Uterus (tissue), 4 donors: Measurements from ENCODE around the gene SLC6A6. TPM values are rescaled to one million over a fixed set of nuclear protein-coding genes. Genes with fewer than 3 reads are reported as not detected.

Experiments used
- DNase-seq, 2 donors: peaks; one replicate each; pipeline ENCODE4 v3.0.0-alpha.2; 2019 to 2020
- H3K27ac ChIP-seq, 2 donors: fragments of 200-600 bp; sonication (generic); 1 replicate in 1 of 2; 2 replicates in 1 of 2; pipeline ENCODE4 v1.5.1; 2016 to 2018
- H3K27me3 ChIP-seq, 2 donors: fragments of 200-600 bp; sonication (generic); one replicate each; pipeline ENCODE4 v1.5.1; 2018 to 2019; ENCODE audit warnings: control low read depth in 1 of 2
- H3K36me3 ChIP-seq, 2 donors: fragments of 200-600 bp; sonication (generic); one replicate each; pipeline ENCODE4 v1.5.1; 2019; ENCODE audit warnings: control low read depth in 1 of 2
- H3K4me1 ChIP-seq, 2 donors: fragments of 200-600 bp; sonication (generic); one replicate each; pipeline ENCODE4 v1.5.1; 2018 to 2019; ENCODE audit warnings: control low read depth in 1 of 2
- H3K4me3 ChIP-seq, 2 donors: fragments of 200-600 bp; sonication (generic); 1 replicate in 1 of 2; 2 replicates in 1 of 2; pipeline ENCODE4 v1.5.1; 2018 to 2019; ENCODE audit warnings: mild to moderate bottlenecking in 1 of 2
- H3K9me3 ChIP-seq, 2 donors: fragments of 200-600 bp; sonication (generic); one replicate each; pipeline ENCODE4 v1.5.1; 2019; ENCODE audit warnings: control low read depth in 1 of 2
- CTCF ChIP-seq, 4 experiments: fragments of 200-600 bp in 2 of 4; fragments of 450-650 bp in 2 of 4; sonication (generic) in 2 of 4; IDR thresholded peaks; one replicate each; pipeline ENCODE4 v1.5.1; 2016 to 2019; ENCODE audit warnings: antibody characterized with exemption in 4 of 4, mild to moderate bottlenecking in 2 of 4, moderate library complexity in 1 of 4
- POLR2A ChIP-seq, 2 donors: fragments of 450-650 bp; IDR thresholded peaks; one replicate each; pipeline ENCODE4 v1.6.1; 2016; ENCODE audit warnings: antibody characterized with exemption in 2 of 2, mild to moderate bottlenecking in 1 of 2, moderate library complexity in 1 of 2
- intact Hi-C: fragments of 100-400 bp; cut with DNase I; formaldehyde crosslinking; loops from one replicate; pipeline ENCODE4 v1.15.1; 2023; ENCODE audit warnings: low total_unique reads
- total RNA-seq, 4 donors: library from RNA; depleted of rRNA in 3 of 4; stranded (reverse); fragments of >200 nt in 3 of 4; gene quantifications; one replicate each; pipeline versions ENCODE4 v1.1.0 to v1.2.4, GENCODE V29; 2014 to 2023
- donor health status: DM: yes; HTN: yes; CAD: no.

The SLC6A6 gene
- total RNA-seq, 4 donors from 2014 or later = 15.9 to 37.5 (median 18.0) TPM

DNA sequence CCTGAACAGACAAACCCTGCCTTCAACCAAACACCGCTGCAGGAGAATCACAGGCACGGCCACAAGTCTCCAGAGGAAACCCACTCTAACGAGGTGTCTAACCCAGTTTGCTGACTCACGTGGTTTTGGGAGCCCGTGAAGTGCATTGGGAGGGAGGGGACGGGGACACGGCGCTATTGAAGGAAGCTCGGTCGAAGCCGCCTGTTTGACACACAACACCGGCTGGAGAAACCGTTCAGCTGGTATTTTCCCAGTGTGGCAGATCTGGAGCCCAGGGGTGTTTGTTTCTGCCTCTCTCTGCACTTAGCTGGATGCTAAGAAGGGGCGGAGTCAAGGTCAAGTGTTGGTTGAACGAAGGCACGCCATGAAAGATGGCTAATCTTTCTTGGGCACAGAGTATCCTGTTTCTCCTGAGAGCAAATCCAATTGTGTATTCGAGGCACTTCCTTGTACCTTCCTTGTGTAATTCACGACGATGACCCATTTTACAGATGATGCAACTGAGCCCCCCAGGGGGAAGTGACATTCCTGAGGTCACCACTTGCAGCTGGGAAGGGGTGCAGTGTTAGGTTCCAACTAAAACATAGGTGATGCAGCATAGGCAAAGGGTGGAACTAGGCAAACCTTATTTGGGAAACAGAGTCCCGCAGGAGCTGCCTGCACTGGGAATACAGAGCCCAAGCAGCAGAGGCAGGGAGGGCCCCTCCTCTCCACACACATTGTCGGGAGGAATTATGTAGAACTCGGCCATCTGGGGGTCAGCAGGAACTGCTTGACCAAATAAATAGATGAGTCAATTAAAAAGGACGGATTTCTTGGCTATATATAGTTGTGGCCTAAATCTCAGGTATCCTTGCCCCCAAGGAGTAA lies 22.5 kb downstream of the SLC6A6 start:
- DNase-seq = no peak
- no peaks in the 10 kb centered on the region for H3K27me3 ChIP-seq
- no peaks in the 10 kb centered on the region for H3K36me3 ChIP-seq
- H3K4me1 ChIP-seq = no peaks in the 10 kb centered on the region
- no peak overlapping the region for H3K4me3 ChIP-seq
- intact Hi-C loops = no loop called here
- TF ChIP-seq POLR2A (IDR thresholded peaks at IDR 0.05) = no peak
- TF ChIP-seq CTCF (IDR thresholded peaks at IDR 0.05) = no peak
- H3K27ac ChIP-seq = no peak overlapping the region
- H3K9me3 ChIP-seq = no peaks in the 10 kb centered on the region

DNA sequence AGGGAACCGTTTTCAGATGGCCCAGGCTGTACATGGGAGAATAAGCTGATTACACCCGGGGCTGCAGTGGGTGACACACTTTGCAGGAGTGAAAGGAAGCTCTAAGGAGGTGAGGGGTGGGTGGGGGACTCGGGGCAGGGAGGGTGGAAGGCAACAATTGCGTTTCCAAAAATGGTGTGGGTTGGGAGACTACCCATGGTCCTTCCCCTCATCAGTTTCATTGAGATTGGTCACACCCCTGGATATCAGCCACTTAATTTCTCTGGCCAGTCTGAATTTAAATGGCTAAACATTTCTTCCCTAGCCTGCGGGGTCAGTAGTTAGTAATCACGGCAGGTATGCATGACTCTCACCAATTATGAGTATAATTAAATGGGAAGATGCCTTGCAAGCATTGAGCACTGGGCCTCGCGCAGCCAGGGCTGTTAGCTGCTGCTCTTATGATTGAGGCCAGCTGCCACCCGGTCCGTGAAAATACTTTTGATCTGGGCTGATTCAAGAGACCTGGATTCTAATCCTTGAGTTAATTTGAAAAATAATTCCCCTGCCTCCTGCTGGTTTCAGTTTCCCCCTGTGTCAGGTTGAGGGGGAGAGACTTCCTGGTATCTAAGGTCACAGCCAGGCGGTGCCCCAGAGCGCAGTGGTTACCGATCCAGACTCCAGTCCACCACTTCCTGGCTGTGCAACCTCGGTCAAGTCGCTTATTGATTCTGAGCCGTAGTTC lies 23.3 kb downstream of the SLC6A6 start:
- intact Hi-C loops = no loop called here
- Histone ChIP-seq H3K9me3 (no peaks in the 10 kb centered on the region), H3K36me3 (no peaks in the 10 kb centered on the region), H3K4me1 (no peaks in the 10 kb centered on the region), H3K27ac (no peak overlapping the region), H3K4me3 (no peak overlapping the region), H3K27me3 (no peaks in the 10 kb centered on the region)
- no peak for DNase-seq
- TF ChIP-seq POLR2A (IDR thresholded peaks at IDR 0.05) = no peak
- TF ChIP-seq CTCF (IDR thresholded peaks at IDR 0.05) = no peak

- no peak for DNase-seq
- H3K4me3 ChIP-seq = no peak overlapping the region
- no peaks in the 10 kb centered on the region for H3K27me3 ChIP-seq
- no peaks in the 10 kb centered on the region for H3K4me1 ChIP-seq
- intact Hi-C loops = no loop called here
- H3K9me3 ChIP-seq = no peaks in the 10 kb centered on the region
- no peak overlapping the region for H3K27ac ChIP-seq
- H3K36me3 ChIP-seq = no peaks in the 10 kb centered on the region
- TF ChIP-seq POLR2A (IDR thresholded peaks at IDR 0.05) (no peak), CTCF (IDR thresholded peaks at IDR 0.05) (no peak)
Observed at GRCh38 chr3:14426305-14426620, 23.9 kb downstream of the SLC6A6 start.

GRCh38 chr3:14428087-14429033 lies 26.0 kb downstream of the SLC6A6 start:
- H3K4me3 ChIP-seq = no peak overlapping the region
- DNase-seq = no peak
- H3K36me3 ChIP-seq = no peaks in the 10 kb centered on the region
- H3K4me1 ChIP-seq = no peaks in the 10 kb centered on the region
- H3K27ac ChIP-seq = no peak overlapping the region
- H3K9me3 ChIP-seq = no peaks in the 10 kb centered on the region
- no peaks in the 10 kb centered on the region for H3K27me3 ChIP-seq
- intact Hi-C loops = no loop called here
- TF ChIP-seq POLR2A (IDR thresholded peaks at IDR 0.05) (no peak), CTCF (IDR thresholded peaks at IDR 0.05) (no peak)
